H1 (cell line): Measurements from ENCODE around the gene PHLPP1. TPM values are rescaled to one million over a fixed set of nuclear protein-coding genes. Genes with fewer than 3 reads are reported as not detected.

Experiments used
- CTCF ChIA-PET: fragments of 300-600 bp; sonication (Branson Sonifier 250); formaldehyde crosslinking; loops from one replicate; lab custom pipeline; 2021; ENCODE audit not compliant: partially characterized antibody; lab: Charles Lee
- POLR2A ChIA-PET: fragments of 300-600 bp; sonication (Branson Sonifier 250); formaldehyde crosslinking; loops from one replicate; lab custom pipeline; 2021; ENCODE audit warnings: inconsistent platforms; ENCODE audit not compliant: partially characterized antibody; lab: Charles Lee
- DNase-seq, 2 experiments: peaks; one replicate each; pipeline versions ENCODE4 v3.0.0 to v3.0.0-alpha.2; 2010 to 2022; ENCODE audit warnings: low spot score in 2 of 2, low read depth in 1 of 2, mixed read lengths in 1 of 2
- FAIRE-seq: peaks from 2 replicates; lab custom pipeline; 2011; peaks lifted over from hg19 to GRCh38; lab: Jason Lieb, UNC
- H2AFZ ChIP-seq: 2 replicates; pipeline ENCODE4 v1.8.1; 2012; ENCODE audit warnings: low read length, inconsistent platforms
- H2AK5ac ChIP-seq: 2 replicates; pipeline ENCODE4 v1.6.1; 2013; ENCODE audit warnings: low read depth, low read length
- H2BK120ac ChIP-seq: replicated peaks from 2 replicates; pipeline ENCODE3; 2013; ENCODE audit warnings: low read depth, low read length, inconsistent platforms
- H2BK12ac ChIP-seq: 2 replicates; pipeline ENCODE4 v1.6.1; 2013; ENCODE audit warnings: low read depth, low read length
- H2BK15ac ChIP-seq: 2 replicates; pipeline ENCODE4 v1.6.1; 2013; ENCODE audit warnings: low read length
- H2BK20ac ChIP-seq: 2 replicates; pipeline ENCODE4 v1.6.1; 2013; ENCODE audit warnings: low read length
- H2BK5ac ChIP-seq: 2 replicates; pipeline ENCODE4 v1.6.1; 2013; ENCODE audit warnings: low read depth, low read length
- H3K14ac ChIP-seq: 2 replicates; pipeline ENCODE4 v1.6.1; 2013; ENCODE audit warnings: inconsistent platforms; ENCODE audit not compliant: insufficient read length
- H3K18ac ChIP-seq: 2 replicates; pipeline ENCODE4 v1.6.1; 2013; ENCODE audit warnings: low read length; ENCODE audit errors: extremely low read depth
- H3K23ac ChIP-seq: 2 replicates; pipeline ENCODE4 v1.6.1; 2013; ENCODE audit warnings: inconsistent platforms; ENCODE audit not compliant: insufficient read length
- H3K23me2 ChIP-seq: 2 replicates; pipeline ENCODE4 v1.6.1; 2013; ENCODE audit warnings: low read depth, low read length
- H3K27ac ChIP-seq: 2 replicates; pipeline ENCODE4 v1.6.1; 2011; ENCODE audit warnings: low read depth, low read length, inconsistent platforms
- H3K27me3 ChIP-seq, 4 experiments: replicated peaks in 1 of 4; 1 replicate in 1 of 4; 2 replicates in 3 of 4; pipeline versions ENCODE4 v1.6.1 to v1.8.1; 2011 to 2013; ENCODE audit warnings: low read length in 3 of 4, mild to moderate bottlenecking in 3 of 4, inconsistent platforms in 2 of 4, mixed read lengths in 2 of 4, moderate library complexity in 1 of 4; ENCODE audit not compliant: control insufficient read depth in 3 of 4, insufficient read depth in 3 of 4; ENCODE audit errors: extremely low read depth in 1 of 4
- H3K36me3 ChIP-seq, 4 experiments: 2 replicates each; pipeline versions ENCODE4 v1.6.1 to v1.8.1; 2011 to 2013; ENCODE audit warnings: mild to moderate bottlenecking in 4 of 4, low read length in 3 of 4, moderate library complexity in 2 of 4, control low read depth in 1 of 4, inconsistent platforms in 1 of 4; ENCODE audit not compliant: insufficient read depth in 4 of 4, control insufficient read depth in 2 of 4
- H3K4ac ChIP-seq: replicated peaks from 2 replicates; pipeline ENCODE3; 2013; ENCODE audit warnings: low read length, low read depth, mixed read lengths, inconsistent platforms; ENCODE audit not compliant: insufficient read length
- H3K4me1 ChIP-seq, 4 experiments: replicated peaks in 1 of 4; 1 replicate in 1 of 4; 2 replicates in 3 of 4; pipeline versions ENCODE4 v1.6.1 to v1.8.1; 2011 to 2013; ENCODE audit warnings: low read length in 3 of 4, inconsistent platforms in 2 of 4, mixed read lengths in 1 of 4; ENCODE audit not compliant: insufficient read depth in 4 of 4, control insufficient read depth in 3 of 4
- H3K4me2 ChIP-seq, 2 experiments: 2 replicates each; pipeline versions ENCODE4 v1.6.1 to v1.8.1; 2011 to 2013; ENCODE audit warnings: low read depth in 2 of 2, low read length in 2 of 2, control low read depth in 1 of 2, inconsistent platforms in 1 of 2, mild to moderate bottlenecking in 1 of 2; ENCODE audit not compliant: insufficient read depth in 1 of 2
- H3K4me3 ChIP-seq, 4 experiments: fragments of 200-600, 300-600 bp in 1 of 4; sonication (generic), shearing (Covaris generic), sonication (Bioruptor Twin) in 1 of 4; 2 replicates each; pipeline versions ENCODE4 v1.5.1 to v1.8.1; 2011 to 2016; ENCODE audit warnings: low read length in 4 of 4, low read depth in 3 of 4, control low read depth in 2 of 4, inconsistent platforms in 2 of 4, mild to moderate bottlenecking in 2 of 4, mixed read lengths in 1 of 4, moderate library complexity in 1 of 4; ENCODE audit not compliant: insufficient read depth in 2 of 4; ENCODE audit errors: extremely low read depth in 1 of 4
- H3K56ac ChIP-seq: replicated peaks from 2 replicates; pipeline ENCODE3; 2013; ENCODE audit warnings: low read depth, mild to moderate bottlenecking, mixed read lengths, low read length, inconsistent platforms; ENCODE audit not compliant: insufficient read length
- H3K79me1 ChIP-seq: 2 replicates; pipeline ENCODE4 v1.6.1; 2013; ENCODE audit warnings: low read depth, low read length, control low read depth
- H3K79me2 ChIP-seq, 2 experiments: 2 replicates each; pipeline versions ENCODE4 v1.6.1 to v1.8.1; 2012 to 2013; ENCODE audit warnings: low read length in 2 of 2, mild to moderate bottlenecking in 2 of 2, inconsistent platforms in 1 of 2; ENCODE audit not compliant: insufficient read depth in 2 of 2, control insufficient read depth in 1 of 2
- H3K9ac ChIP-seq, 4 experiments: replicated peaks in 1 of 4; 1 replicate in 1 of 4; 2 replicates in 3 of 4; pipeline versions ENCODE4 v1.6.1 to v1.8.1; 2011 to 2013; ENCODE audit warnings: low read depth in 3 of 4, low read length in 3 of 4, control low read depth in 2 of 4, mild to moderate bottlenecking in 2 of 4, moderate library complexity in 2 of 4, inconsistent platforms in 1 of 4; ENCODE audit errors: extremely low read depth in 1 of 4
- H3K9me3 ChIP-seq, 2 experiments: 2 replicates each; pipeline versions ENCODE4 v1.6.1 to v1.8.1; 2012 to 2013; ENCODE audit warnings: mild to moderate bottlenecking in 2 of 2, moderate library complexity in 2 of 2, control low read depth in 1 of 2, inconsistent platforms in 1 of 2, low read depth in 1 of 2, low read length in 1 of 2, mixed read lengths in 1 of 2; ENCODE audit not compliant: insufficient read depth in 2 of 2
- H4K20me1 ChIP-seq, 2 experiments: replicated peaks in 1 of 2; 2 replicates each; pipeline versions ENCODE3 to v1.8.1; 2011 to 2013; ENCODE audit warnings: inconsistent platforms in 2 of 2, low read length in 2 of 2, mild to moderate bottlenecking in 1 of 2; ENCODE audit not compliant: insufficient read depth in 2 of 2, control insufficient read depth in 1 of 2
- H4K5ac ChIP-seq: 2 replicates; pipeline ENCODE4 v1.6.1; 2013; ENCODE audit warnings: low read length, low read depth, mixed read lengths, inconsistent platforms; ENCODE audit not compliant: insufficient read length
- H4K8ac ChIP-seq: 2 replicates; pipeline ENCODE4 v1.8.0; 2013; ENCODE audit warnings: mild to moderate bottlenecking, moderate library complexity, low read length, inconsistent platforms; ENCODE audit not compliant: insufficient read depth; ENCODE audit errors: extremely low read depth
- H4K91ac ChIP-seq: replicated peaks from 2 replicates; pipeline ENCODE3; 2013; ENCODE audit warnings: low read length, mixed read lengths, inconsistent platforms; ENCODE audit not compliant: insufficient read length
- KDM5A ChIP-seq: fragments of 200-600 bp; IDR thresholded peaks from 2 replicates; pipeline ENCODE4 v1.7.1; 2012; ENCODE audit warnings: mild to moderate bottlenecking, low read length, inconsistent platforms, mixed read lengths
- ZNF274 ChIP-seq: IDR thresholded peaks from 2 replicates; pipeline ENCODE4 v1.7.0; 2012; ENCODE audit warnings: low read length, borderline replicate concordance; ENCODE audit errors: extremely low read depth
- WGBS, 2 experiments: shearing (Covaris generic) in 1 of 2; methylation state at CpG; one replicate each; pipeline versions ENCODE4 v1.1.6 to v1.1.7; 2013 to 2015; ENCODE audit warnings: low lambda C conversion rate in 2 of 2, mixed read lengths in 2 of 2, inconsistent platforms in 1 of 2, low coverage in 1 of 2, missing lambda C conversion rate in 1 of 2; ENCODE audit not compliant: insufficient replicate concordance in 2 of 2, insufficient coverage in 1 of 2, insufficient read length in 1 of 2; ENCODE audit errors: extremely low coverage in 1 of 2, missing lambda C conversion rate in 1 of 2; 5-methylcytosine and 5-hydroxymethylcytosine counted together
- polyA plus RNA-seq, 7 experiments: library from polyadenylated mRNA; depleted of rRNA in 3 of 7; stranded (reverse) in 5 of 7; unstranded in 2 of 7; fragments of >200 nt in 5 of 7; fragments of 200-250 nt in 2 of 7; gene quantifications; 1 replicate in 5 of 7; 2 replicates in 1 of 7; 4 replicates in 1 of 7; pipeline versions ENCODE4 v1.2.1 to v1.2.3, GENCODE V29; 2011 to 2013; ENCODE audit warnings: missing spikeins in 2 of 7, mixed read lengths in 2 of 7
- total RNA-seq: library from RNA; stranded (reverse); fragmentation: NEBNext Ultra II Directional; extraction: Animal tissue kit (Norgen Biotek cat#: 25700); gene quantifications from 2 replicates; pipeline ENCODE4 v1.2.1, GENCODE V29; 2021

PHLPP1 gene
- total and polyA plus RNA-seq, 2 of the 8 experiments (the other 6 are each of a cell fraction or from before 2014, with no cell fraction given) = 28.0 to 66.3 TPM

- Histone ChIP-seq H3K9me3 (peaks cover 4 to 5% of the 10 kb centered on the region in 2 experiments; a peak in 2 of 4 replicates), H2AK5ac (no peak overlapping the region), H4K91ac (no peak overlapping the region), H3K18ac (no peak overlapping the region), H2AFZ (no peak overlapping the region), H3K23me2 (no peaks in the 10 kb centered on the region), H4K8ac (no peak overlapping the region), H3K4me1 (peaks cover 1 to 8% (median 7%) of the 10 kb centered on the region in 4 experiments), H3K23ac (no peak overlapping the region), H2BK15ac (no peak overlapping the region), H3K56ac (no peak overlapping the region), H2BK5ac (no peak overlapping the region), H3K14ac (no peak overlapping the region), H3K27ac (no peak overlapping the region), H4K5ac (no peak overlapping the region), H3K9ac (no peak overlapping the region), H2BK20ac (0 out of 2 replicates have a peak overlapping the region, but pooled peaks have one; percentile 10), H2BK12ac (no peak overlapping the region), H3K4me3 (no peak overlapping the region), H2BK120ac (no peak overlapping the region), H3K79me1 (no peaks in the 10 kb centered on the region; the same call in none of the 2 replicates), H3K27me3 (no peaks in the 10 kb centered on the region), H3K4ac (no peak overlapping the region), H3K79me2 (peaks cover 41 to 100% of the 10 kb centered on the region in 2 experiments), H3K36me3 (peaks cover 0 to 12% (median 2%) of the 10 kb centered on the region in 4 experiments; a peak in 2 of 8 replicates), H3K4me2 (no peak overlapping the region), H4K20me1 (peaks cover 7 to 9% of the 10 kb centered on the region in 2 experiments)
- DNase-seq = no peak
- FAIRE-seq = no peak
- 84% methylated on average over 3 of the region's 3 CpGs; no CpG with 5 or more reads in 1 of the 2 experiments for WGBS, 2 experiments
- ChIA-PET CTCF (no interaction called here), POLR2A (interaction anchor here (1.3 kb wide), 1 partner anchor 21 kb away, joined by 4 read pairs; no protein-coding TSS in a partner anchor)
- TF ChIP-seq ZNF274 (no peak), KDM5A (no peak)
Observed at GRCh38 chr18:62730941-62731340, 15.6 kb downstream of the PHLPP1 start.
